OCI-M2 (cell line): Measurements from ENCODE around the gene HAVCR2.

Experiments used
- DNase-seq: peaks from one replicate; lab custom pipeline; 2025; ENCODE audit not compliant: unreplicated experiment; lab: John Stamatoyannopoulos, UW

HAVCR2 gene

GRCh38 chr5:157108976-157109375 is at the start of gene HAVCR2:
Gene HAVCR2 (minus strand): TSS chr5:157109044. CDS start chr5:157108983, 61 bp downstream.
- DNase-seq: no peak

DNA sequence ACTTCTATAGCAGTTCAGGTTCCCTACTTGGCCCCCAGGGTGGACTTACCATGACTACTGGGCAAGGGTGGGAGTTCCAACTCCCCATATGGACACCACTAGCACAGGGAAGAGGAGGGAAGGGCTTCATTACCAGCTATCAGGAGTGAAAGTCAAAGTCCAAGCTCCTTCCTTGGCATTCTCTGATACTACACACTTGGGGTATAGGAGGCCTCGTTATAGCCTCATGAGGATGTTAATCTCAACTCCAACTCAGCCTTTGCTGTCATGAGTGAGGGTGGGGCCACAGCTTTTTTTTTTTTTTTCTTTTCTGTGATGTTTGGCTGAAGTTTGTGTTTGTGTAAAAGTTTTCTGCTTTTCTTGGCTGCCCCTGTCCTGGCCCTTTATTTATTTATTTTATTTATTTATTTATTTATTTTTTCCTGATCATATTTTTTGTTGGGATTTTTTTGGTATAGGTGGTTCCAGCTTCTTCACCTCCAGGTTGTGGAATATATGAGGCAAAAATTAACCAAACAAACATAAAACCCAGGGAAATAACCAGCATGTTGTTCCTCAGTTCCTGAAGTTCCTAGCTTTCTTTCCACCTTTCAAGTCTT is 48.5 kb upstream of the HAVCR2 start:
- no peak for DNase-seq

- no peak for DNase-seq
These were observed 46.5 kb upstream of the HAVCR2 start for GRCh38 chr5:157155297-157155696.

DNA sequence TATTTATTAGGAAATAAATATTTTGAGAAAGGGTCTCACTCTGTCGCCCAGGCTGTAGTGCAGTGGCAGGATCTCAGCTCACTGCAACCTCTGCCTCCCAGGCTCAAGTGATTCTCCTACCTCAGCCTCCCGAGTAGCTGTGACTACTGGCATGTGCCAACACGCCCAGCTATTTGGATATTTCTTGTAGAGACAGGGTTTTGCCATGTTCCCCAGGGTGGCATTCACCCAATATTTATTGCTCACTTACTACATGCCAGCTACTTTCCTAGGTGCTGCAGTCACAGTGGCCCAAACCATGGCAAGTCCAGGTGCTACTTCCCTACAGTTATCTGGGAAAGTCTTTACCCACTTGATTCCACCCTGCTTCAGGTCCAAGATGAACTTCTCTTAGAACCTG is 42.2 kb upstream of the HAVCR2 start:
- DNase-seq: no peak

- no peak for DNase-seq
These were observed 40.1 kb upstream of the HAVCR2 start for GRCh38 chr5:157148734-157149615.

- no peak for DNase-seq
These were observed 34.5 kb upstream of the HAVCR2 start for GRCh38 chr5:157143127-157143971.

DNA sequence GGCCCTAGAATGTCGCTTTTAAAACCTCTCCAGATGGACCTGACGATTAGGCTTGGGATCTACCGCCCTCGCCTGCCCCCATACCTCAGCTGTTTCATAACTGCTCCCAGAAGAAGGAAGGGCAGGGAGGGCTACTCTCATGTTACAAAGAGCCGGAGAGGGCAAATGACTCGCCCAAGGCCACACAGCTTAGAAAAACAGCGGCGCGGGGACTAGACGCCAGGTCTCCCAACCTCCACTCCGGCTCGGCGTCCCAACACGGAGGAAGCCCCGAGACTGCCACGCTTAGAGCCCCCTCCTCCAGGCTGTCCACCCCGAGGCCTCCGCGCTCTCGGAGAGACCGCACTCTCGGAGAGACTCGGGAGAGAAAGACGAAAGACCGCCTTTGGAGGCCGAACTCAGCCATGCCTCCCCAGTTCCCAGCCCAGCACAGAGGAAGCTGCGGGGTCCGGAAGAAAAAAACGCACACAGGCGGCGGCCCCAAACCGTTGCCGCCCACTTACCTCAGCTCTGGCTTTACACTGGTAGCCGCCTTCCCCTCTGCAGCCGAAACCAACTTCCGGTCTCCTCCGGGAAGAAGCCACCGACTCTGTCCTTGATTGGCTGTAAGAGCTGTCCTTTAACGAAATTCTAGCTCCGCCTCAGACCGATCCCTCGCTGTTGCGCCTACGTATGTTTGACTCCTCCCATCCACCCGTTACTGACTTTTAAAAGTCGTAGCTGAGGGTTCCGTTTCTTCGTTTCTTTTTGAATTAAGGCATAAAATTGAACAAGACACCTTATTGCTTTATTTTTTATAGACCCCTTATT is 33.7 kb upstream of the HAVCR2 start, which contains the start of gene MED7:
TSS of gene MED7 (minus strand) at position 549 of the 810 bp plus-strand sequence. CDS start 3,434 bp downstream, outside the sequence.
- DNase-seq: peak; percentile 69

DNA sequence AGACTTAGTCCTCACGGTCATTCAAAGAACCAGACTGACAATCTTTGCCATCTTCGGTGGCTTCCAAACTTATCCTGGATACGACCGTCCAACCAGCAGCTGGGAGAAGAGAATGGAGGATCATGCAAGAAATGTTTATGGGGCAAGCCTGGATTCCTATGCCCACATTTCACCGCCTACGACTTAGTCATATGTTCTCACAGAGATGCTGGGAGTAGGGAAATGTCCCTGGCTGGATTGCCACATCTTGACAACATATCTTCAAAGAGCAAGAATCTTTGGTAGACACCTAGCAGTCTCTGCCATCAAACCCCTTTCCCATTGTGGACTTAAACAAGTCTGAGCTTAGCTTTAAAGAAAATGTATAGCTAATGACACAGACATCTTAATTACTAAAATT is 28.8 kb upstream of the HAVCR2 start:
- no peak for DNase-seq

DNA sequence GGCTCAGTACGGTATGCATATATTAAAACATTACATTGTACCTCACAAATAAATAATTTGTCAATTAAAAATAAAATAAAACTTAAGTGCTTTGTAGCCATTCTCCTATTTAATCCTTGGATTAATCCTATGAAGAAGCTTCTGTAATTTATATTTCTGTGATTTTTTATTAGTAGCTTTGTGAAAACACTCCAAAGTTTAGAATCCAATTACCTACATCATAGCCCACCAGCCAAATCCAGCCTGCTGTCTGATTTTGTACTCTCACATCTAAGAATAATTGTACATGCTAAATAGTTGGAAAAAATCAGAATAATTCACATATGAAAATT is 23.4 kb upstream of the HAVCR2 start:
- no peak for DNase-seq

DNA sequence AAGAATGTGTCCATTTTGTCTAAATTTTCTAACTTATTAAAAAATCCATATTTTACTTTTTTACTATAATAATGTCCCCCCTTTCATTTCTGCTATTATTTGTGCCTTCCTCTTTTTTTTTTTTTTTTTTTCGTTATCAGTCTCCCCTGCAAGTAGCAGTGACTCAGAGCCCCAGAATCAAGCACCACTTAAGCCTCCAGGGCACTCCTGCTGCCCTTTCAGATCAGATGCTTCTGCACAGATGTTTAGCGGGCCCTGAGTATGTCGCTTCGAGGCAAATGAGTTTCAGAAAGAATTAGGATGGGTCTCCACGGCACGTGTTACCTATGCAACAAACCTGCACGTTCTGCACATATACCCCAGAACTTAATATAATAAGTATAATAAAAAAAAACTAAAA is 22.1 kb upstream of the HAVCR2 start:
- no peak for DNase-seq

DNA sequence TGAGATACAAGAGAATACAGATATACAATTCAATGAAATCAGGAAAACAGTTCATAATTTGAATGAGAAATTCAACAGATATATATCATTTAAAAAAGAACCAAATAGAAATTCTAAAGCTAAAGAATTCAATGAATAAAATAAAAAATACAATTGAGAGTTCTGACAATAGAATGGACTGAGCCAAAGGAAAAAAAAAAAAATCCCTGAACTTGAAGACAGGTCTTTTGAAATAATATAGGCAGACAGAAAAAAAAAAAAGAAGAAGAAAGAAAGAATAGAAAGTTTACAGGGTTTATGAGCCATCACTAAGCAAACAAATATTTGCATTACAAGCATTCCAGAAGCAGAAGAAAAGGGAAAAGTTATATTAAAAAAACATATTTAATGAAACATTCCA is 12.9 kb upstream of the HAVCR2 start:
- no peak for DNase-seq

DNA sequence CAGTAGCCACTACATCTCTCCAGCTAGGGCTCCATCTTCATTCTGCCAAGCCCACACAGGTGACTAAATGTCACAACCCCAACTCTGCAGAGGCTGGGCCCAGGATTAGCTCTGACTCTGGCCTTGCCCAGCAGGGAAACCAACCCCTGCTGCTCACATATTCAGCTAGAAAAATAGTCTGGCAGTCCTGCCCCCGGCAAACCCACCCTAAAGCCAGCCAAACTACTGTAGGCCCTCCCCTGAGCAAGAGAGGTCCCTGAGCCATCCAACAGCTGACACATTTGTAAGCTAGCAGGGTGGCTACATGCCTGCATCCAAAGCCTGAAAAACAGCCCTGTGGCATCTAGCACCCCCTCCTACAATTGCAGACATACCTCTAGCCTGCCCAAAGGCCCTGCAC is 11.3 kb upstream of the HAVCR2 start:
- DNase-seq: no peak

DNA sequence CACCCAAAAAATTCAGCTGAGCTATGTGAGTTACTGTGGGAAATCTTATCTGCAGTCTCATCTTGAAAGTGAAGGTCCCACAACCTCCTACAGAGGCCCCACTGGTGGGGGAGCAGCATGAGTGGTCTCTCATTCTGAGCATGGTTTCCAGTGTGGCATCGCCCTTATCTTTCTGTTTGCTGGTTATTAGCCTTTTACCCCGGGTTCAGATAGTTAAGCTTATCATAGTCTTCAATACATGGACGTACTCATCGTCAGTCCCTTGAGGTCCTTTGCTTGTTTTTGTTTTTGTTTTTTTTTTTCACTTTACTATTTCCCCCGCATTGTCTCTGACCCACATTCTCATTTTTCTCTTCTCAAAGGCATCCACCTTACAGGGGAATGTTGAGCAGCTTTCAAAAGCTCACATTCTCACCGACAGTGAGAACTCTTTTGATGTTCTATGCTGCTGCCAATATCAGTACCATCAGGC is 7.7 kb upstream of the HAVCR2 start:
- DNase-seq: no peak

DNA sequence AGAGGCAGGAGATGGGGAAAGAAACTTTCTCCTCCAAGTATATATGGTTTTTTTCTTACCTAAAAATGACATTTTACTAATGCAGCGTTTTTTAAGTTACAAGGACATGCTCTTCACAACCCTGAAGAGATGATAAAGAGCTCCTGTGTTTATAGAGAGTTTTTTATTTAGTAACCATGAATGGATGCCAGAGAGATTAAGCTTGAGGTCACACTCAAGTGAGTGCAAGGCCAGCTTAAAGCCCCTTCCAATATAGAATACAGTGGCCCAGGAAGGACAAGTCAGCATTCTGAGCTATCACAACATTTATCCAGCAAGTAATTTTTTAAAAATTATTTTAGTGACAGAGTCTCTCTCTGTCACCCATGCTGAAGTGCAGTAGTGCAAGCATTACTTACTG is 6.7 kb upstream of the HAVCR2 start:
- no peak for DNase-seq

- no peak for DNase-seq
These were observed 6.2 kb upstream of the HAVCR2 start for GRCh38 chr5:157115012-157115411.

DNA sequence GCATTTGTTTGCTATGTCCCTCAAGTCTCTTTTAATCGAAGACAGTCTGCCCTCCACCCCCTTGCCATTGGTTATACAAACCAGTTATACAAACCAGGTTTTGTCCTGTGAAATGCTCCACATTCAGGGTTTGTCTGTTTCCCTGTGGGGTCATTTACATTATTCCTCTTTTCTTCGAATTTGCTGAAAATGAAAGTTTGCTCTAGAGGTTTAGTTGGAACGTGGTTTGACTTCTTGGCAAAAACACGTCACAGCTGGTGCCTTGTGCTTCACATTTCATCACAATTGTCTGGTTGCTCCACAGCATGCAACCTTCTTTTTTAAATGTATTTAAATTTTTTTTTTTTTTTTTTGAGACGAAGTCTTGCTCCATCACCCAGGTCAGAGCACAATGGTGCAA is 4.2 kb upstream of the HAVCR2 start:
- DNase-seq: no peak

DNA sequence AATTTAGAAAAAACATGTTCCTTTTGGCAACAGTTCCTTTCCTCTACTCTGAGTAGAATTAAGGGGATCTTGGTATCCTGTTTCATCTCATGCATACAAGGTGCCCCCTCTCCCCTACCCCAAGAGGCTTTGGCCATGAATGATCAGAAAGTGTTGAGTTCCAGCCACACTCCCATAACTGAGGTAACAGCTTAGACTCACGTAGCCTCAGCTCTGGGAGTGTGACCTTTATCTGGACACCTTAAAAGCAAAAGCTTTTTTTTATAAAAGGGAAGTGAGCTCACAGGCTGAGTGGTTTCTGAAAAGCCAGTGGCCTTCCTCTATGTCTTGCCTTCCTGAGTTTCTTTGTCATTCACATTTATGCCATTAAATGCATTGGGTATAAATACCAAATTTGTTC is 900 bp upstream of the HAVCR2 start:
- no peak for DNase-seq

- DNase-seq: no peak
These were observed 1.3 kb downstream of the HAVCR2 start for GRCh38 chr5:157107508-157107907.

GRCh38 chr5:157106630-157107461 is 2.0 kb downstream of the HAVCR2 start:
- no peak for DNase-seq

GRCh38 chr5:157100140-157100679 is 8.6 kb downstream of the HAVCR2 start:
- no peak for DNase-seq
